ENCODE measurements around the gene ARHGAP10. TPM values are rescaled to one million over a fixed set of nuclear protein-coding genes. Genes with fewer than 3 reads are reported as not detected.

Gene ARHGAP10
- total RNA-seq, 4 donors from 2014 or later = 153 to 404 (median 215) TPM

GRCh38 chr4:148093065-148093464, 361.2 kb downstream of the ARHGAP10 start:
- peaks cover 0 to 12% (median 0%) of the 10 kb centered on the region in 3 donors for H3K4me1 ChIP-seq
- 93 to 100% methylated on average over 1 to 2 of the region's 5 CpGs for WGBS, 2 donors (ENCODE audit: low coverage in 1 of 2)
- H3K4me3 ChIP-seq = no peak overlapping the region
- H3K36me3 ChIP-seq = peaks cover 0 to 10% of the 10 kb centered on the region in 2 donors
- no peak for TF ChIP-seq CTCF (IDR thresholded peaks at IDR 0.05)
- no peaks in the 10 kb centered on the region for H3K9me3 ChIP-seq
- H3K27ac ChIP-seq = no peak overlapping the region
- no peaks in the 10 kb centered on the region for H3K27me3 ChIP-seq
- no peak for ATAC-seq

- peaks cover 0 to 10% of the 10 kb centered on the region in 2 donors for H3K36me3 ChIP-seq
- H3K9me3 ChIP-seq = no peaks in the 10 kb centered on the region
- no peak overlapping the region for H3K27ac ChIP-seq
- TF ChIP-seq POLR2AphosphoS5 (IDR thresholded peaks at IDR 0.05) = no peak
- TF ChIP-seq CTCF (IDR thresholded peaks at IDR 0.05) = no peak
- no peak for TF ChIP-seq POLR2A (IDR thresholded peaks at IDR 0.05)
- no peak for TF ChIP-seq EP300 (IDR thresholded peaks at IDR 0.05)
- no CpG with 5 or more reads among the region's 1 CpG for WGBS, 2 donors (ENCODE audit: low coverage in 1 of 2)
- no peak for ATAC-seq
- no peak overlapping the region for H3K4me3 ChIP-seq
- peaks cover 0 to 12% (median 0%) of the 10 kb centered on the region in 3 donors for H3K4me1 ChIP-seq
- no peaks in the 10 kb centered on the region for H3K27me3 ChIP-seq
These were observed 362.3 kb downstream of the ARHGAP10 start for GRCh38 chr4:148094149-148094548.

GRCh38 chr4:148095346-148095923, 363.5 kb downstream of the ARHGAP10 start:
- Histone ChIP-seq H3K9me3 (no peaks in the 10 kb centered on the region), H3K4me3 (no peak overlapping the region), H3K36me3 (peaks cover 0 to 7% of the 10 kb centered on the region in 2 donors), H3K27ac (no peak overlapping the region), H3K4me1 (peaks cover 0 to 12% (median 0%) of the 10 kb centered on the region in 3 donors), H3K27me3 (no peaks in the 10 kb centered on the region)
- TF ChIP-seq CTCF (IDR thresholded peaks at IDR 0.05) (no peak), POLR2A (IDR thresholded peaks at IDR 0.05) (no peak), EP300 (IDR thresholded peaks at IDR 0.05) (no peak), POLR2AphosphoS5 (IDR thresholded peaks at IDR 0.05) (no peak)
- ATAC-seq = no peak
- 91 to 100% methylated on average over 1 to 4 of the region's 5 CpGs for WGBS, 2 donors (ENCODE audit: low coverage in 1 of 2)

GRCh38 chr4:148097801-148098200, 365.9 kb downstream of the ARHGAP10 start:
- Histone ChIP-seq H3K9me3 (no peaks in the 10 kb centered on the region), H3K4me3 (no peak overlapping the region), H3K4me1 (peaks cover 0 to 4% (median 0%) of the 10 kb centered on the region in 3 donors), H3K27me3 (no peaks in the 10 kb centered on the region), H3K27ac (no peak overlapping the region), H3K36me3 (peaks cover 0 to 10% of the 10 kb centered on the region in 2 donors)
- ATAC-seq = no peak
- WGBS, 2 donors (ENCODE audit: low coverage in 1 of 2) = 88% methylated on average over 5 of the region's 5 CpGs; no CpG with 5 or more reads in 1 of the 2 donors
- no peak for TF ChIP-seq EP300 (IDR thresholded peaks at IDR 0.05)
- no peak for TF ChIP-seq POLR2A (IDR thresholded peaks at IDR 0.05)
- no peak for TF ChIP-seq CTCF (IDR thresholded peaks at IDR 0.05)
- no peak for TF ChIP-seq POLR2AphosphoS5 (IDR thresholded peaks at IDR 0.05)

GRCh38 chr4:148101235-148101634, 369.3 kb downstream of the ARHGAP10 start:
- no peaks in the 10 kb centered on the region for H3K9me3 ChIP-seq
- H3K4me3 ChIP-seq = no peak overlapping the region
- no peak overlapping the region for H3K27ac ChIP-seq
- no peaks in the 10 kb centered on the region for H3K27me3 ChIP-seq
- peaks cover 0 to 7% of the 10 kb centered on the region in 2 donors for H3K36me3 ChIP-seq
- TF ChIP-seq POLR2A (IDR thresholded peaks at IDR 0.05) = no peak
- TF ChIP-seq CTCF (IDR thresholded peaks at IDR 0.05) = no peak
- no peak for TF ChIP-seq POLR2AphosphoS5 (IDR thresholded peaks at IDR 0.05)
- no peak for TF ChIP-seq EP300 (IDR thresholded peaks at IDR 0.05)
- ATAC-seq = no peak
- 40 to 97% methylated on average over 1 to 3 of the region's 3 CpGs for WGBS, 2 donors (ENCODE audit: low coverage in 1 of 2)
- H3K4me1 ChIP-seq = no peaks in the 10 kb centered on the region

Data from gastroesophageal sphincter (tissue), 4 donors.